Measurements from ENCODE around the gene MACROD1.

The MACROD1 gene

GRCh38 chr11:64088162-64089026 lies 77.5 kb downstream of the MACROD1 start:
- CTCF ChIA-PET = interaction anchor here (1.5 kb wide), 1 partner anchor 15 kb away, joined by 5 read pairs; no protein-coding TSS in a partner anchor
- H3K4me3 ChIP-seq (ENCODE audit: low read depth, low read length) = no peak overlapping the region
- DNase-seq (ENCODE audit: low read depth, low spot score) = no peak
- no peak for TF ChIP-seq CTCF (IDR thresholded peaks at IDR 0.05; ENCODE audit: insufficient read depth, low read length, missing control alignments)
- POLR2A ChIA-PET = no interaction called here

GRCh38 chr11:64086258-64087123 lies 79.4 kb downstream of the MACROD1 start:
- ChIA-PET CTCF (no interaction called here), POLR2A (no interaction called here)
- no peak overlapping the region for H3K4me3 ChIP-seq (ENCODE audit: low read depth, low read length)
- DNase-seq (ENCODE audit: low read depth, low spot score) = no peak
- no peak for TF ChIP-seq CTCF (IDR thresholded peaks at IDR 0.05; ENCODE audit: insufficient read depth, low read length, missing control alignments)

DNA sequence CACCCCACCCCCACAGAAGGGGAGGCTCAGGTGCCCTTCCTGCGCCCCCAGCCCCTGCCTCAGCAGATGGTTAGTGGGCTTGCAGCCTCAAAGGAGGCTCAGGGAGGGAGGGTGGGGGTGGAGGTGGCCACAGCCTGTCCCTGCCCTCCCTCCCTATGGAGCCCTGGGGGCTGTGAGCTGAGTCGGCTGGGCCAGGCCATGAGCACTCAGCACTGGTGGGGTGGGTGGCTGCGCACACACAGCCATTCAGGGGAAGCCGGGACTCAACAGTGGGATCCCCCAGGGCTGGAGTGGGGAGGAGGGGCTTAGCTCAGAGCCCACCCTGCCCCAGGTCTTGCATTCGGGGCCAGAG lies 80.0 kb downstream of the MACROD1 start:
- no peak for TF ChIP-seq CTCF (IDR thresholded peaks at IDR 0.05; ENCODE audit: insufficient read depth, low read length, missing control alignments)
- POLR2A ChIA-PET = no interaction called here
- CTCF ChIA-PET = interaction anchor here (1.0 kb wide), 1 partner anchor 11 kb away, joined by 3 read pairs; no protein-coding TSS in a partner anchor

GRCh38 chr11:64084951-64085710 lies 80.8 kb downstream of the MACROD1 start:
- no peak for TF ChIP-seq CTCF (IDR thresholded peaks at IDR 0.05; ENCODE audit: insufficient read depth, low read length, missing control alignments)
- CTCF ChIA-PET = interaction anchor here (1.0 kb wide), 1 partner anchor 10 kb away, joined by 3 read pairs; no protein-coding TSS in a partner anchor

More for the DNA sequence above, 80.0 kb downstream of the MACROD1 start:
- DNase-seq (ENCODE audit: low read depth, low spot score) = no peak
- no peak overlapping the region for H3K4me3 ChIP-seq (ENCODE audit: low read depth, low read length)

GRCh38 chr11:64084146-64084950 lies 81.6 kb downstream of the MACROD1 start:
- no peak overlapping the region for H3K4me3 ChIP-seq (ENCODE audit: low read depth, low read length)
- POLR2A ChIA-PET = no interaction called here
- no peak for DNase-seq (ENCODE audit: low read depth, low spot score)
- no peak for TF ChIP-seq CTCF (IDR thresholded peaks at IDR 0.05; ENCODE audit: insufficient read depth, low read length, missing control alignments)
- CTCF ChIA-PET = no interaction called here

More at GRCh38 chr11:64084951-64085710, 80.8 kb downstream of the MACROD1 start:
- no peak for DNase-seq (ENCODE audit: low read depth, low spot score)
- no peak overlapping the region for H3K4me3 ChIP-seq (ENCODE audit: low read depth, low read length)
- POLR2A ChIA-PET = no interaction called here
